H9 (cell line): Measurements from ENCODE around the gene TMCO6. TPM values are rescaled to one million over a fixed set of nuclear protein-coding genes. Genes with fewer than 3 reads are reported as not detected.

Experiments used
- DNase-seq: peaks from one replicate; pipeline ENCODE4 v3.0.0-alpha.2; 2017
- H2AFZ ChIP-seq: one replicate; pipeline ENCODE4 v1.6.1; 2013; ENCODE audit warnings: mild to moderate bottlenecking, low read length, control low read depth, moderate library complexity
- H2AK5ac ChIP-seq: 2 replicates; pipeline ENCODE4 v1.6.1; 2013; ENCODE audit warnings: low read length, control low read depth, mixed read lengths; ENCODE audit not compliant: insufficient read length
- H2BK120ac ChIP-seq: one replicate; pipeline ENCODE4 v1.6.1; 2013; ENCODE audit warnings: low read depth, mild to moderate bottlenecking, low read length, control low read depth, inconsistent platforms; ENCODE audit not compliant: poor library complexity, severe bottlenecking
- H2BK12ac ChIP-seq: 2 replicates; pipeline ENCODE4 v1.6.1; 2013; ENCODE audit warnings: low read length, control low read depth, mixed read lengths, low read depth; ENCODE audit not compliant: insufficient read length
- H2BK15ac ChIP-seq: 2 replicates; pipeline ENCODE4 v1.6.1; 2013; ENCODE audit warnings: low read depth, low read length, control low read depth
- H2BK20ac ChIP-seq: one replicate; pipeline ENCODE4 v1.6.1; 2013; ENCODE audit warnings: low read depth, mild to moderate bottlenecking, low read length, control low read depth, inconsistent platforms; ENCODE audit not compliant: poor library complexity, severe bottlenecking
- H2BK5ac ChIP-seq: 2 replicates; pipeline ENCODE4 v1.6.1; 2013; ENCODE audit warnings: low read length, control low read depth, mixed read lengths; ENCODE audit not compliant: insufficient read length
- H3K14ac ChIP-seq: 2 replicates; pipeline ENCODE4 v1.6.1; 2013; ENCODE audit warnings: low read length, control low read depth; ENCODE audit not compliant: insufficient read depth
- H3K18ac ChIP-seq: 2 replicates; pipeline ENCODE4 v1.6.1; 2013; ENCODE audit warnings: low read depth, mild to moderate bottlenecking, mixed read lengths, low read length, control low read depth; ENCODE audit not compliant: insufficient read length
- H3K23ac ChIP-seq: 2 replicates; pipeline ENCODE4 v1.6.1; 2013; ENCODE audit warnings: low read length, control low read depth, mixed read lengths, low read depth; ENCODE audit not compliant: insufficient read length
- H3K23me2 ChIP-seq: 2 replicates; pipeline ENCODE4 v1.6.1; 2013; ENCODE audit warnings: low read depth, mild to moderate bottlenecking, mixed read lengths, low read length, control low read depth; ENCODE audit not compliant: insufficient read length, poor library complexity, severe bottlenecking
- H3K27ac ChIP-seq: 2 replicates; pipeline ENCODE4 v1.5.1; 2013; ENCODE audit warnings: low read length, control low read depth, mixed read lengths, low read depth; ENCODE audit not compliant: insufficient read length
- H3K27me3 ChIP-seq: 2 replicates; pipeline ENCODE4 v1.6.1; 2013; ENCODE audit warnings: low read length, control low read depth, inconsistent platforms; ENCODE audit not compliant: insufficient read depth
- H3K4ac ChIP-seq: 2 replicates; pipeline ENCODE4 v1.6.1; 2013; ENCODE audit warnings: low read depth, mild to moderate bottlenecking, control low read depth, inconsistent platforms, low read length, moderate library complexity
- H3K4me1 ChIP-seq: 2 replicates; pipeline ENCODE4 v1.6.1; 2013; ENCODE audit warnings: low read length, control low read depth, inconsistent platforms; ENCODE audit not compliant: insufficient read depth
- H3K4me2 ChIP-seq: 2 replicates; pipeline ENCODE4 v1.6.1; 2013; ENCODE audit warnings: low read length, control low read depth, mixed read lengths; ENCODE audit not compliant: insufficient read length, insufficient read depth
- H3K56ac ChIP-seq: 2 replicates; pipeline ENCODE4 v1.6.1; 2013; ENCODE audit warnings: low read depth, mild to moderate bottlenecking, mixed read lengths, low read length, control low read depth; ENCODE audit not compliant: insufficient read length
- H3K79me1 ChIP-seq: 2 replicates; pipeline ENCODE4 v1.6.1; 2013; ENCODE audit warnings: low read depth, mild to moderate bottlenecking, moderate library complexity, low read length, control low read depth, inconsistent platforms; ENCODE audit not compliant: insufficient read depth, poor library complexity, severe bottlenecking
- H3K79me2 ChIP-seq: 2 replicates; pipeline ENCODE4 v1.6.1; 2013; ENCODE audit warnings: low read length, control low read depth, inconsistent platforms; ENCODE audit not compliant: insufficient read depth
- H3K9ac ChIP-seq: 2 replicates; pipeline ENCODE4 v1.6.1; 2013; ENCODE audit warnings: low read length, control low read depth, mixed read lengths; ENCODE audit not compliant: insufficient read length; ENCODE audit errors: extremely low read depth
- H3K9me3 ChIP-seq: one replicate; pipeline ENCODE4 v1.6.1; 2013; ENCODE audit warnings: low read depth, low read length, inconsistent platforms; ENCODE audit not compliant: control insufficient read depth
- H3T11ph ChIP-seq: one replicate; pipeline ENCODE4 v1.6.1; 2013; ENCODE audit warnings: mild to moderate bottlenecking, low read length, control low read depth, inconsistent platforms
- H4K20me1 ChIP-seq: one replicate; pipeline ENCODE4 v1.6.1; 2013; ENCODE audit not compliant: control insufficient read depth, insufficient read length, insufficient read depth
- H4K5ac ChIP-seq: 2 replicates; pipeline ENCODE4 v1.6.1; 2013; ENCODE audit warnings: low read depth, mild to moderate bottlenecking, mixed read lengths, low read length, control low read depth; ENCODE audit not compliant: insufficient read length
- H4K8ac ChIP-seq: replicated peaks from 2 replicates; pipeline ENCODE4 v1.6.1; 2013; ENCODE audit warnings: low read length, control low read depth, mixed read lengths, low read depth; ENCODE audit not compliant: insufficient read length
- H4K91ac ChIP-seq: 2 replicates; pipeline ENCODE4 v1.6.1; 2013; ENCODE audit warnings: low read depth, mild to moderate bottlenecking, moderate library complexity, mixed read lengths, low read length, control low read depth; ENCODE audit not compliant: insufficient read length
- H3K27ac Mint-ChIP-seq, 3 experiments: 2 replicates in 2 of 3; 3 replicates in 1 of 3; pipeline ENCODE4 v1.8.0; 2020 to 2021; ENCODE audit warnings: mixed read lengths in 3 of 3, mild to moderate bottlenecking in 1 of 3, moderate library complexity in 1 of 3
- H3K27me3 Mint-ChIP-seq: 2 replicates; pipeline ENCODE4 v1.8.0; 2021; ENCODE audit warnings: low read depth, mild to moderate bottlenecking, moderate library complexity, mixed read lengths
- H3K36me3 Mint-ChIP-seq, 3 experiments: 2 replicates in 2 of 3; 3 replicates in 1 of 3; pipeline ENCODE4 v1.8.0; 2020 to 2021; ENCODE audit warnings: low read depth in 3 of 3, mixed read lengths in 3 of 3; ENCODE audit not compliant: insufficient read depth in 1 of 3
- H3K4me1 Mint-ChIP-seq, 2 experiments: 2 replicates each; pipeline ENCODE4 v1.8.0; 2020; ENCODE audit warnings: mixed read lengths in 2 of 2
- H3K4me3 Mint-ChIP-seq, 2 experiments: 2 replicates in 1 of 2; 3 replicates in 1 of 2; pipeline ENCODE4 v1.8.0; 2020 to 2021; ENCODE audit warnings: mild to moderate bottlenecking in 2 of 2, mixed read lengths in 2 of 2, moderate library complexity in 1 of 2
- H3K9me3 Mint-ChIP-seq, 2 experiments: 2 replicates in 1 of 2; 3 replicates in 1 of 2; pipeline ENCODE4 v1.8.0; 2020; ENCODE audit warnings: mild to moderate bottlenecking in 2 of 2, mixed read lengths in 2 of 2, moderate library complexity in 1 of 2
- CTCF ChIP-seq: fragments of 200-600 bp; sonication (generic); conservative IDR thresholded peaks from 3 replicates; pipeline ENCODE4 v1.8.0; 2021; ENCODE audit warnings: antibody characterized with exemption, mild to moderate bottlenecking
- WGBS: extraction: QIAGEN DNeasy Blood & Tissue Kit; methylation state at CpG from one replicate; pipeline ENCODE4 v1.1.7; 2013; ENCODE audit warnings: missing lambda C conversion rate, low lambda C conversion rate, mixed read lengths; ENCODE audit not compliant: insufficient read length; ENCODE audit errors: extremely low coverage; 5-methylcytosine and 5-hydroxymethylcytosine counted together
- total RNA-seq: library from RNA; stranded (reverse); gene quantifications from 2 replicates; pipeline ENCODE4 v1.2.1, GENCODE V29; 2021

Gene TMCO6
- total RNA-seq, 1 experiment from 2014 or later = 39.3 TPM

GRCh38 chr5:140627972-140628371 is 11.3 kb upstream of the TMCO6 start:
- Mint-ChIP-seq H3K27ac (no peak overlapping the region), H3K4me1 (no peaks in the 10 kb centered on the region), H3K27me3 (peaks cover 16% of the 10 kb centered on the region), H3K9me3 (peaks cover 57% of the 10 kb centered on the region in 2 experiments), H3K36me3 (peaks cover 4 to 13% (median 12%) of the 10 kb centered on the region in 3 experiments; a peak in 6 of 7 replicates), H3K4me3 (no peak overlapping the region)
- H3K27me3 ChIP-seq = no peaks in the 10 kb centered on the region
- H2BK5ac ChIP-seq = no peak overlapping the region
- no peak overlapping the region for H2BK15ac ChIP-seq
- no peaks in the 10 kb centered on the region for H3K79me1 ChIP-seq
- no CpG with 5 or more reads among the region's 6 CpGs for WGBS
- H3K79me2 ChIP-seq = no peaks in the 10 kb centered on the region
- H2BK20ac ChIP-seq = no peak overlapping the region
- no peak overlapping the region for H3T11ph ChIP-seq
- H3K4me1 ChIP-seq = no peaks in the 10 kb centered on the region
- peaks cover 24% of the 10 kb centered on the region for H3K9me3 ChIP-seq
- H3K23me2 ChIP-seq = no peaks in the 10 kb centered on the region
- no peaks in the 10 kb centered on the region for H4K20me1 ChIP-seq
- no peak overlapping the region for H3K23ac ChIP-seq
- no peak overlapping the region for H2BK120ac ChIP-seq
- no peak overlapping the region for H2AFZ ChIP-seq
- H2AK5ac ChIP-seq = no peak overlapping the region
- no peak overlapping the region for H3K4ac ChIP-seq
- no peak for DNase-seq
- TF ChIP-seq CTCF = no peak
- H4K91ac ChIP-seq = no peak overlapping the region
- no peak overlapping the region for H3K27ac ChIP-seq
- no peak overlapping the region for H3K9ac ChIP-seq
- H4K8ac ChIP-seq = no peak overlapping the region
- no peak overlapping the region for H2BK12ac ChIP-seq
- H3K18ac ChIP-seq = no peak overlapping the region
- H4K5ac ChIP-seq = no peak overlapping the region
- no peak overlapping the region for H3K4me2 ChIP-seq
- H3K14ac ChIP-seq = no peak overlapping the region
- H3K56ac ChIP-seq = no peak overlapping the region
